MM.1S (cell line): ENCODE data around the gene GDF11.

ENCODE experiments used
- DNase-seq: peaks from one replicate; pipeline ENCODE4 v3.0.0-alpha.2; 2015
- H2AFZ ChIP-seq: fragments of 300-600 bp; sonication (generic); 2 replicates; pipeline ENCODE4 v1.6.0; 2016; ENCODE audit warnings: antibody characterized with exemption, low read length
- H3F3A ChIP-seq: fragments of 300-600 bp; sonication (generic); 2 replicates; pipeline ENCODE4 v1.6.1; 2016; ENCODE audit warnings: mild to moderate bottlenecking, antibody characterized with exemption, low read length, moderate library complexity, mixed read lengths; ENCODE audit not compliant: insufficient read depth
- H3K27ac ChIP-seq: fragments of 300-600 bp; sonication (generic); 2 replicates; pipeline ENCODE4 v1.5.1; 2016; ENCODE audit warnings: mild to moderate bottlenecking, low read length
- H3K27me3 ChIP-seq: fragments of 300-600 bp; sonication (generic); replicated peaks from 2 replicates; pipeline ENCODE4 v1.6.0; 2016; ENCODE audit warnings: low read length; ENCODE audit not compliant: insufficient read depth
- H3K36me3 ChIP-seq: fragments of 300-600 bp; sonication (generic); replicated peaks from 2 replicates; pipeline ENCODE4 v1.6.1; 2016; ENCODE audit warnings: mild to moderate bottlenecking, low read length, mixed read lengths; ENCODE audit not compliant: insufficient read depth
- H3K4me1 ChIP-seq: fragments of 300-600 bp; sonication (generic); 2 replicates; pipeline ENCODE4 v1.6.1; 2016; ENCODE audit warnings: low read length, mixed read lengths
- H3K4me2 ChIP-seq: fragments of 300-600 bp; sonication (generic); 2 replicates; pipeline ENCODE4 v1.6.0; 2016; ENCODE audit warnings: low read depth, low read length
- H3K4me3 ChIP-seq: fragments of 300-600 bp; sonication (generic); 2 replicates; pipeline ENCODE4 v1.5.1; 2016; ENCODE audit warnings: low read length, mixed read lengths
- H3K79me2 ChIP-seq: fragments of 300-600 bp; sonication (generic); 2 replicates; pipeline ENCODE4 v1.6.1; 2016; ENCODE audit warnings: mixed run types, low read length, mixed read lengths
- H3K9ac ChIP-seq: fragments of 300-600 bp; sonication (generic); 2 replicates; pipeline ENCODE4 v1.6.1; 2016; ENCODE audit warnings: low read length, mixed read lengths
- H3K9me2 ChIP-seq: fragments of 300-600 bp; sonication (generic); replicated peaks from 2 replicates; pipeline ENCODE4 v1.6.1; 2016; ENCODE audit warnings: mild to moderate bottlenecking, low read length, mixed read lengths; ENCODE audit not compliant: insufficient read depth
- H3K9me3 ChIP-seq: fragments of 300-600 bp; sonication (generic); replicated peaks from 2 replicates; pipeline ENCODE4 v1.6.1; 2016; ENCODE audit warnings: mild to moderate bottlenecking, low read length, mixed read lengths; ENCODE audit not compliant: insufficient read depth
- H4K20me1 ChIP-seq: fragments of 300-600 bp; sonication (generic); 2 replicates; pipeline ENCODE4 v1.6.1; 2016; ENCODE audit warnings: mild to moderate bottlenecking, low read length, moderate library complexity, mixed read lengths; ENCODE audit not compliant: insufficient read depth
- CTCF ChIP-seq: fragments of 300-600 bp; sonication (generic); IDR thresholded peaks from 2 replicates; pipeline ENCODE4 v1.5.1; 2016; ENCODE audit warnings: antibody characterized with exemption, low read length, mixed read lengths
- EZH2 ChIP-seq: fragments of 300-600 bp; sonication (generic); optimal IDR thresholded peaks from 2 replicates; pipeline ENCODE3; 2017; ENCODE audit warnings: low read depth, mild to moderate bottlenecking, antibody characterized with exemption, low read length, mixed read lengths
- EZH2phosphoT487 ChIP-seq: fragments of 300-600 bp; sonication (generic); IDR thresholded peaks from 2 replicates; pipeline ENCODE4 v1.6.1; 2018; ENCODE audit warnings: antibody characterized with exemption, low read length

The GDF11 gene

DNA sequence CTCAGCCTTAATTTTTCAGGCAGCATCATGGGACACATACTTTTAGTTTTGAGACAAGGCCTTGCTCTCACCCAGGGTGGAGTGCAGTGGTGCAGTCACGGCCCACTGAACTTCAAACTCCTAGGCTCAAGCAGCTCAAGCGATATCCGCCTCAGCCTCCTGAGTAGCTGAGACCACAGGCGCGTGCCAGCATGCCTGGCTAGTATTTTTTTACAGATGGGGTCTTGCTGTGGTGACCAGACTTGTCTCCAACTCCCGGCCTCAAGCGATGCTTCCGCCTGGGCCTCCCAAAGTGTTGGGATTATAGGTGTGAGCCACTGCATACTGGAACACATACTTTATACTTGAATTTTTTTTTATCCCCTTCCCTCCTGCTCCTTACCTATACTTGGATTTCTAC lies 20.0 kb upstream of the GDF11 start:
- Histone ChIP-seq H3K27me3 (no peaks in the 10 kb centered on the region), H3F3A (no peaks in the 10 kb centered on the region), H3K9ac (no peak overlapping the region), H3K36me3 (no peaks in the 10 kb centered on the region), H2AFZ (no peak overlapping the region), H3K27ac (no peak overlapping the region), H3K4me2 (no peak overlapping the region), H3K4me1 (peaks cover 7% of the 10 kb centered on the region), H3K79me2 (peaks cover 15% of the 10 kb centered on the region), H3K9me2 (no peaks in the 10 kb centered on the region), H4K20me1 (no peaks in the 10 kb centered on the region), H3K9me3 (no peaks in the 10 kb centered on the region), H3K4me3 (no peak overlapping the region)
- TF ChIP-seq EZH2phosphoT487 (no peak), CTCF (no peak), EZH2 (no peak)
- no peak for DNase-seq

- no peak overlapping the region for H3K27ac ChIP-seq
- H3K36me3 ChIP-seq = no peaks in the 10 kb centered on the region
- no peak for DNase-seq
- H3K4me3 ChIP-seq = no peak overlapping the region
- no peaks in the 10 kb centered on the region for H4K20me1 ChIP-seq
- H3K79me2 ChIP-seq = peaks cover 15% of the 10 kb centered on the region
- no peaks in the 10 kb centered on the region for H3K9me2 ChIP-seq
- no peaks in the 10 kb centered on the region for H3F3A ChIP-seq
- H3K4me1 ChIP-seq = peaks cover 8% of the 10 kb centered on the region
- no peaks in the 10 kb centered on the region for H3K27me3 ChIP-seq
- TF ChIP-seq EZH2phosphoT487 (no peak), EZH2 (no peak), CTCF (no peak)
- H3K9me3 ChIP-seq = no peaks in the 10 kb centered on the region
- H3K9ac ChIP-seq = no peak overlapping the region
- H3K4me2 ChIP-seq = no peak overlapping the region
- no peak overlapping the region for H2AFZ ChIP-seq
Observed at GRCh38 chr12:55723516-55724225, 19.3 kb upstream of the GDF11 start.

GRCh38 chr12:55724226-55724939 lies 18.5 kb upstream of the GDF11 start:
- H3K4me2 ChIP-seq = no peak overlapping the region
- H2AFZ ChIP-seq = no peak overlapping the region
- no peaks in the 10 kb centered on the region for H3K36me3 ChIP-seq
- no peaks in the 10 kb centered on the region for H3K9me3 ChIP-seq
- peak; percentile 47 for DNase-seq
- H3K4me3 ChIP-seq = no peak overlapping the region
- no peaks in the 10 kb centered on the region for H3F3A ChIP-seq
- H3K27me3 ChIP-seq = no peaks in the 10 kb centered on the region
- H3K4me1 ChIP-seq = peaks cover 8% of the 10 kb centered on the region
- H3K9me2 ChIP-seq = no peaks in the 10 kb centered on the region
- H3K27ac ChIP-seq = no peak overlapping the region
- H3K79me2 ChIP-seq = peaks cover 15% of the 10 kb centered on the region
- no peaks in the 10 kb centered on the region for H4K20me1 ChIP-seq
- H3K9ac ChIP-seq = no peak overlapping the region
- TF ChIP-seq EZH2 (no peak), EZH2phosphoT487 (no peak), CTCF (peak; percentile 61)
